ENCODE results near the gene TREX2.

GRCh38 chrX:153440556-153441135 lies 5.2 kb downstream of the TREX2 start:
- TF ChIP-seq, protein P1, sequence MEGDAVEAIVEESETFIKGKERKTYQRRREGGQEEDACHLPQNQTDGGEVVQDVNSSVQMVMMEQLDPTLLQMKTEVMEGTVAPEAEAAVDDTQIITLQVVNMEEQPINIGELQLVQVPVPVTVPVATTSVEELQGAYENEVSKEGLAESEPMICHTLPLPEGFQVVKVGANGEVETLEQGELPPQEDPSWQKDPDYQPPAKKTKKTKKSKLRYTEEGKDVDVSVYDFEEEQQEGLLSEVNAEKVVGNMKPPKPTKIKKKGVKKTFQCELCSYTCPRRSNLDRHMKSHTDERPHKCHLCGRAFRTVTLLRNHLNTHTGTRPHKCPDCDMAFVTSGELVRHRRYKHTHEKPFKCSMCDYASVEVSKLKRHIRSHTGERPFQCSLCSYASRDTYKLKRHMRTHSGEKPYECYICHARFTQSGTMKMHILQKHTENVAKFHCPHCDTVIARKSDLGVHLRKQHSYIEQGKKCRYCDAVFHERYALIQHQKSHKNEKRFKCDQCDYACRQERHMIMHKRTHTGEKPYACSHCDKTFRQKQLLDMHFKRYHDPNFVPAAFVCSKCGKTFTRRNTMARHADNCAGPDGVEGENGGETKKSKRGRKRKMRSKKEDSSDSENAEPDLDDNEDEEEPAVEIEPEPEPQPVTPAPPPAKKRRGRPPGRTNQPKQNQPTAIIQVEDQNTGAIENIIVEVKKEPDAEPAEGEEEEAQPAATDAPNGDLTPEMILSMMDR (IDR thresholded peaks at IDR 0.05 in 2 of 3, conservative IDR thresholded peaks at IDR 0.05 in 1 of 3; ENCODE audit: control insufficient read depth in 2 of 3, extremely low read depth in 1 of 3, insufficient read depth in 1 of 3, low read depth in 3 of 3, low read length in 3 of 3): no peak
- TF ChIP-seq TAF1 (IDR thresholded peaks at IDR 0.05; ENCODE audit: borderline replicate concordance, low read depth, low read length) (no peak), CEBPB (IDR thresholded peaks at IDR 0.05; ENCODE audit: borderline replicate concordance in 1 of 2, low read depth in 2 of 2, low read length in 2 of 2) (no peak), SREBF1 (IDR thresholded peaks at IDR 0.05; ENCODE audit: low read length) (no peak), CHD2 (IDR thresholded peaks at IDR 0.05; ENCODE audit: borderline replicate concordance, low read depth, low read length) (no peak), SMAD5 (IDR thresholded peaks at IDR 0.05; ENCODE audit: low read depth) (no peak), SUZ12 (IDR thresholded peaks at IDR 0.05; ENCODE audit: unreplicated experiment) (no peak), NFIC (IDR thresholded peaks at IDR 0.05; ENCODE audit: low read depth, low read length) (no peak), ZBTB11 (CRISPR knock-in tag; IDR thresholded peaks at IDR 0.05) (no peak), POLR2A (IDR thresholded peaks at IDR 0.05; ENCODE audit: low read depth, low read length) (no peak), POLR2AphosphoS5 (IDR thresholded peaks at IDR 0.05; ENCODE audit: low read length) (no peak), FOS (IDR thresholded peaks at IDR 0.05; ENCODE audit: borderline replicate concordance, extremely low read depth, insufficient read length) (no peak)
- TF ChIP-seq, protein P2, sequence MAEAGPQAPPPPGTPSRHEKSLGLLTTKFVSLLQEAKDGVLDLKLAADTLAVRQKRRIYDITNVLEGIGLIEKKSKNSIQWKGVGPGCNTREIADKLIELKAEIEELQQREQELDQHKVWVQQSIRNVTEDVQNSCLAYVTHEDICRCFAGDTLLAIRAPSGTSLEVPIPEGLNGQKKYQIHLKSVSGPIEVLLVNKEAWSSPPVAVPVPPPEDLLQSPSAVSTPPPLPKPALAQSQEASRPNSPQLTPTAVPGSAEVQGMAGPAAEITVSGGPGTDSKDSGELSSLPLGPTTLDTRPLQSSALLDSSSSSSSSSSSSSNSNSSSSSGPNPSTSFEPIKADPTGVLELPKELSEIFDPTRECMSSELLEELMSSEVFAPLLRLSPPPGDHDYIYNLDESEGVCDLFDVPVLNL (IDR thresholded peaks at IDR 0.05; ENCODE audit: low read depth, low read length): no peak
